ENCODE data around the gene DNAJC27.
"Not testable (repeated sequence)": the region's sequence is repeated elsewhere in the genome, so short reads cannot be mapped to it uniquely, and the experiment has no call there.

The DNAJC27 gene

GRCh38 chr2:24971536-24972314 lies at the start of gene DNAJC27:
Gene DNAJC27 (minus strand): TSS chr2:24971955. CDS start chr2:24971904, 51 bp downstream.
- DNase-seq (ENCODE audit: low spot score) = peak; percentile 98

DNA sequence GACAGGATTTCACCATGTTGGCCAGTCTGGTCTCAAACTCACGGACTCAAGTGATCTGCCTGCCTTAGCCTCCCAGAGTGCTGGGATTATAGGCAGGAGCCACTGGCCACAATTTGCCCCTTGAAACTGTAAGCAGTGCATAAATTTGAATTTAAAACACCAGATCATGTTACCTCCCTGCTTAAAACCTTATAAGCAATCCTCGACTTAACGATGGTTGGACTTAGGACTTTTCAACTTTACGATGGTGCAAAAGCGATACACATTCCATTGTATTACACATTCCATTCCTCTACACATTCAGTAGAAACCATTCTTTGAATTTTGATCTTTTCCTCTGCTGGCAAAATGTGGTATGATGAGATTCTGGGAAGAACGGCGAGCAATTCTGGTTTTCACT lies 46.9 kb upstream of the DNAJC27 start:
- DNase-seq (ENCODE audit: low spot score) = no peak

- no peak for DNase-seq (ENCODE audit: low spot score)
Observed at GRCh38 chr2:25014631-25015030, 42.9 kb upstream of the DNAJC27 start.

DNA sequence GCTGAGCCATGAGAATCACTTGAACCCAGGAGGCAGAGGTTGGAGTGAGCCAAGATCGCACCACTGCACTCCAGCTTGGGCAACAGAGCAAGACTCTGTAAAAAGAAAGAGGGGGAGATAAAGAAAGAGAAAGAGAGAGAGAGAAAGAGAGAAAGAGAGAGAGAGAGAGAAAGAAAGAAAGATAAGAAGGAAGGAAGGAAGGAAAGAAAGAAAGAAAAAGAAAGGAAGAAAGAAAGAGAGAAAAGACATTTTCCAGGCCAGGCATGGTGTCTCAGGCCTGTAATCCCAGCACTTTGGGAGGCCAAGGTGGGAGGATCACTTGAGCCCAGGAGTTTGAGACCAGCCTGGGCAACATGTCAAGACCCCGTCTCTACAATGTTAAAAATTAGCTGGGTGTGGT lies 39.6 kb upstream of the DNAJC27 start:
- not testable (repeated sequence) for DNase-seq (ENCODE audit: low spot score)

- no peak for DNase-seq (ENCODE audit: low spot score)
Observed at GRCh38 chr2:25009954-25010353, 38.2 kb upstream of the DNAJC27 start.

- no peak for DNase-seq (ENCODE audit: low spot score)
Observed at GRCh38 chr2:25002066-25002465, 30.3 kb upstream of the DNAJC27 start.

DNA sequence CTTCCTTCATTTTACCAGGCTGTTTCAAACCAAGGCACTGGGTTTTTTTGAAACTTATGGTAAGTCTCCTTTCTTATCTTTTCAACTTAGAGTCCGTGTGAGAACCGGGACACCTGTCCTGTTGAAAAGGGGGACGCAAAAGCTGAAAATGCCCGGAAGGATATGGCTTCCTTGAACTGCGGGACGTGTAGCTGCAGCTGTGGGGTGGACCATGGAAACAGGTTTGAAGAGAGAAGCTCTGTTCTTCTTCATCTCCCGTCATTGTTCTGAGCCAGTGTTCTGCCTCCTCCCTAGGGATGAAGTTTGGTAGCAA lies 29.5 kb upstream of the DNAJC27 start:
- DNase-seq (ENCODE audit: low spot score) = no peak

DNA sequence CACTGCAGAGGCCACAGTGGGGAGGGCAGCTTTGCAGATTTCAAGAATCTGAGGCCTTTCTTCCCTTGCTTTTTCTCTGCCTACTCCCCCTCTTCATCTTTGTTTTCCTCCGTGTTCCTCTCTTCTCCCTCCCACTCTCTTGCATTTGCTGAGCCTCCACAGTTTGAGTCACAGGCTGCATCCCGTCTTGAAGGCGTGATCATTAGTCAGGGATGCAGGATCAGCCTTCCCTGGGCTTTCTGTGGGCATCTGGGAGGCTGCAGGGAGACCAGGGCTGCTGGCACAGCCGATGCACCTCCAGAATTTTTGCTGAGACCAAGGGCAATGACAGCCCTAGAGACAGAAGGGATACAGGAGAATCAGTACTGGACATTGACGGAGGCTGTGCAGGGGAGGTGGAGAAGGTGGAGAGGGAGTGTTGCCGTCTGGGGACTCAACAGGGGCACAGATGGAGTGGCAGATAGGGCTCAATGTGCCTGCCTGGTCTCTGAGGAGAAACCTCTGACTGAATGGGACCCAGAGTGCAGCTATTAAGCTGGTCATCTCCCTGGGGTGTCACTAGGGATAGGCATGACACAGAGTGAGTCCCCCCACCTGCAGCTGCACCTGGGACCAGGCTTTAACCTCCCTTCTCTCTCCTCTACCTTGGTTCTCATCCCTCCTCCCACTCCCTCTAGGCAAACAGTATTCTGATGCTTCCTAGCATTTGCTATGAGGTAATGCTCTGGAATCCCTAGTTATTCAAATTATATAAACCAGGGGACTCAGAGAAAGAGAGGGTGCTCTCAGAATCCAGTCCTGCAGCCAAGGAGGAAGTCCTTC lies 29.0 kb upstream of the DNAJC27 start:
- DNase-seq (ENCODE audit: low spot score) = no peak

DNA sequence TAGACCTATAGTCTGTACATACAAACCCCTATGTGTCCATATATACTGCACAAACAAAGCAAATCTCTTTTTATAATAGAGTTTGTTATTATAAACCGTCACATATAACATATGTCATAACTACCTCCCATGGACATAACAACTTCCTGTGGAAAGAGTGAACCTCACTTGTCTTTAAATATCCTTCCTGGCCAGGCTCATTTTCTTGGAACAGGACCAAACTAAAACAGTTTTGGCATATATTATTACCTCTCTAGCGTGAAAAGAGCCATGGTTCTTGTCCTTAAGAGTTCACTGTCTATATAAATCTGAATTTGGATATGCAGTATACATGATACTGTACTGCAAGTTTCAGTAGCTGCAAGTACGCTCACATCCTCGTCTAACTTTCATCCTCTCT lies 28.3 kb upstream of the DNAJC27 start:
- no peak for DNase-seq (ENCODE audit: low spot score)

DNA sequence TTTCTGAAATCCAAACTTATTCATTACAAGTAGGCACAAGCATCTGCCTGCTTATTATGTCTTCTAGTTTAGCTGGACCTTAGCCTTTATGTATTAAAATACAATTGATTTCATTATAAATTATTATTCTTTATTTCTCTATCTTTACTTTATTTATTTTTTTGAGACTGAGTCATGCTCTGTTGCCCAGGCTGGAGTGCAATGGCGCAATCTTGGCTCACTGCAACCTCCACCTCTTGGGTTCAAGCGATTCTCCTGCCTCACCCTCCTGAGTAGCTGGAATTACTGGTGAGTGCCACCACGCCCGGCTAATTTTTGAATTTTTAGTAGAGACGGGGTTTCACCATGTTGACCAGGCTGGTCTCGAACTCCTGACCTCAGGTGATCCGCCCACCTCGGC lies 27.3 kb upstream of the DNAJC27 start:
- DNase-seq (ENCODE audit: low spot score) = not testable (repeated sequence)

DNA sequence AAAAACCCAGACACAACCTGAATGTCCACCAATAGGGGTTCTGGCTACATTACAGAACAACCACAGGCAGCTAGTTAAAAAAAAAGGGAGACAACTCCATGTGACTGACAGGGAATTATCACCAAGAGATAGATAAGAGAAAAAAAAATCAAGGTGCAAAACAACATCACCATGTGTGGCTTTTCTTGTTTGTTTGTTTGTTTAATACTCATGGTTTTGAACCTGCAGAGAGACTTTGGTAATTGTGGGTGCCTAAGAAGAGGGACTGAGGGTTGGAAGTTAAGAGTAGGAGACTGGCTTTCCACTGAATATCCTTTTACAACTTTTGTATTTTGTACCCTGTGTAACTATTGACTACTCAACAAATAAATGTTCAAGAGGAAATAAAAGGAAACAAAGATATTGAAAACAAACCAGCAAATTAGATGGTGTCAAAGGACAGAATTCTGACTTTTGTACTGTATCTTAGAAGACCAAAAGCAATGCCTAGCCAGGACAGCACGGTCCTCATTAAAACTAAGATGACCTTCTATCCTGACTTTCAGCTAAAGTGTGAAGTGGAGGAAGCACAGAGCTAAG lies 22.5 kb upstream of the DNAJC27 start:
- no peak for DNase-seq (ENCODE audit: low spot score)

DNA sequence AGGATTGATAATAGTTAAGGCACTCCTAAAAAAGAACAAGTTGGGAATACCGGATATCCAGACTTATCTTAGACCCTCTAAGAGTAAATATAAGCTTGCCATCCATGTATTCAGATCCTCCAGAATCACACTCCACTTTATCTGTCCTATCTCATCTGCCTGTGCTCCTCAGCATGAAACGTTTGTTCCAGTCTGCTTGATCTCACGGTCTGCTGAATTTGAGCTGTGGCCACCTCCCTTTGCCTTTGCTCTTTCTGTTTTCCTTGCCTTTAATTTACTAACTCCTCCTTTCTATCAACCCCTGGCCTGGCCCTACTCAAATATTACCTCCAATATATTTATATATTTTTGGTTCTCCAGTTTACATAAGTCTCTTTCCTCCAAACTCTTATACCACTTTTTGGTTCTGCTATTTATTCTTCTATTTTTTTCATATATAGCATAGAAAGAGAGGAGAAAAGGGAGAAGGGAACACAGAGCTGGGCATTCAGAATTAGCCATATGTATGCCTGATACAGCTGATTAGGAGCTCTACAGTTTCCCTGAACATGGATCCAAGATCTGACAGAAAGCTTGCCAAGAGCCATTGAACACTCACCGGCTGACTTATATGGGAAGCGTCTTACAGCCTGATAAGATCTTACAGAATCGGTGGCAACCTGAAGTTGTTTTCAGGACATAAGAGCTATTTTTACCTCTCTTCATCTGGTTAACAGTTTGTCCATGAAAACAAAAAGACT lies 21.8 kb upstream of the DNAJC27 start:
- DNase-seq (ENCODE audit: low spot score) = peak; percentile 16

DNA sequence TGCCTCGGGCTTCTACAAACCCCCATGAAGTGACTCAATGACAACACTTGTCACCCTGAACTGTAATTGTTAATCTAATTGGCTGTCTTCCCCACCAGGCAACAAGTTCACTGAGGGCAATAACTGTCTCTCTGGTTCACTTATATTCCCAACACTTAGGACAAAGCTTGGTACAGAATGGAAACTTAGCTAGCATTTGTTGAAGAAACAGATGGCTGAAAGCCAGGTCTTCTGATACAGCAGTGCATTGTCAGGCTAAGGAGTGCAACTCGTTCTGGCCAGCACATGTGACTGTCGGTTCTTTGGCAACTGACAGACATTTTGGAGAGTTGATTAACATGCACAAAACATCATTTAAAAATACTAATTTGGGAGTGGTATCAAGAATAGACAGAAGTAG lies 14.6 kb upstream of the DNAJC27 start:
- DNase-seq (ENCODE audit: low spot score) = no peak

GRCh38 chr2:24985511-24985910 lies 13.8 kb upstream of the DNAJC27 start:
- no peak for DNase-seq (ENCODE audit: low spot score)

DNA sequence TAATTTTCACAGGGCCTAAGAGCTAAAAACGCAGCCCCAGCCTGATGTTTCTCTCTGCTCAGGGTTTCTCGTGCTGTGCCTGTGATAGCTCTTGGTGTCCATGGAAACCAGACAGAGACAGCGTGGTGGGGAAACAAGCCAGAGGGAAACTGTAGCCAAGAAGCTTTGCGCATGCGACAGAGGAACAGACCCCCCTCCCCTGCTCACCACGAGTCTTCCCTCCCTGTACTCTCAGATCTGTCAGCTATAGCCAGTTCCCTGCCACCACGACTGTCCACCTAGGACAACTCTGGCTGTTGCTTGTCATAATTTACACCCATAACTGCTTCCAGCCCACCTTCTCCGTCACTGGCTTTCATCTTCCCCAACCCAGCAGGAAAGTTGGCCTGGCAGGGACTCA lies 13.2 kb upstream of the DNAJC27 start:
- no peak for DNase-seq (ENCODE audit: low spot score)

DNA sequence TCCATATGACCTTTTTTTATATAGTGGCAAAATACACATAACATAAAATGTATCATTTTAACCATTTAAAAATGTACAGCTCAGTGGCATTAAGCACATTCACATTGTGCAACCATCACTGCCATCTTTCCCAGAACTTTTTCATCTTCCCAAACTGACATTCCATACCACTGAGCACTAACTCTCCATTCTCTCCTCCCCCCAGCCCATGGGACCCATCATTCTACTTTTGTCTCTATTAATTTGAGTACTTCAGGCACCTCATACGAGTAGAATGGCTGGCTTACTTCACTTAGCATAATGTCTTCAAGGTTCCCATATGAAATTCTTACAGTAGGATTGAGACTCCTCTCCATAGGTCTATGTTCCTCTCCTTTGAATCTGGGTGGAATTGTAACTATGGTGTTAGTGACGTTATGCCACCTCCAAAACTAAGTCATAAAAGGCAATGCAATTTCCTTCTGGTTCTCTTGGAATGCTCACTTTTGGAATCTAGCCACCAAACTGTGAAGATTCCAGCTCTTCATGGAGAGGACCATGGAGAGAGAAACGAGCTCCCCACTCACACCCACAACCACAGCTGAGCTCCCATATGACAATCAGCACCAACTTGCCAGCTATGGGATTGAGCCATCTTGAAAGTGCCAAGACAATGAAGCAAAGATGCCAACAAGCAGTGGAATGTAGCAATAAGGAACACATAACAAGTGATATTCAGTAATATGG lies 9.8 kb upstream of the DNAJC27 start:
- no peak for DNase-seq (ENCODE audit: low spot score)

DNA sequence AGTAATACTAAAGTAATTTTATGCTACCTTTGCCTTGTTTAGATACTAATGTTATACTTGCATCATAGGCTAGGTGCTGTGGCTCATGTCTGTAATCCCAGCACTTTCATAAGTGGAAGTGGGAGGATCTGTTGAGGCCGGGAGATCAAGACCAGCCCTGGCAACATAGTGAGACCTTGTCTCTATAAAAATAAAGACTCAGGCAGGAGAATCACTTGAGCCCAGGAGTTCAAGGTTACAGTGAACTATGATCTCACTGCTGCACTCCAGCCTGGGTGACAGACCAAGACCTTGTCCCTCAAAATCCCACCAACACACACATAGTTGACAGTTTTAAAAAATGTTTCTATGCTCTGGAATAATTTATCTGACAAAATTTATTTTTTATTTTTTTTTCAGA lies 6.9 kb upstream of the DNAJC27 start:
- no peak for DNase-seq (ENCODE audit: low spot score)

GRCh38 chr2:24977631-24978030 lies 5.9 kb upstream of the DNAJC27 start:
- DNase-seq (ENCODE audit: low spot score) = no peak

DNA sequence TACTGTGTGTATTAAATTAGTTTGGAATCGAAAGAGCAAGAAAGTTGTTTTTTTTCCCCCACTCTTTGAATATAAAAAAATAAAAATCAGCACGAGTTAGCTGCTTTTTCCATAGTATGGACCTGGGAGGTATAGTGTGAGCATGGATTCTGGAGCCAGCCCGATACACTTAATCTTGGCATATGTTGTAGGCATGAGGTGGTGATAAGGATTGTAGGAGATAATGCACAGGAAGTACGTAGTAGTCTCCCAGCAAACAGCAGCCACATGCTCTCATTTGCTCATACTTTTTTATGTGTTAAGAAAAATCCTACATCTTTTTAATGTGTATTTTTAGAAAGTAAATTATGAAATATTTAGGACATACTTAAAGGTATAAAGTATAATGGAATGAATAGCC lies 2.1 kb upstream of the DNAJC27 start:
- no peak for DNase-seq (ENCODE audit: low spot score)

DNA sequence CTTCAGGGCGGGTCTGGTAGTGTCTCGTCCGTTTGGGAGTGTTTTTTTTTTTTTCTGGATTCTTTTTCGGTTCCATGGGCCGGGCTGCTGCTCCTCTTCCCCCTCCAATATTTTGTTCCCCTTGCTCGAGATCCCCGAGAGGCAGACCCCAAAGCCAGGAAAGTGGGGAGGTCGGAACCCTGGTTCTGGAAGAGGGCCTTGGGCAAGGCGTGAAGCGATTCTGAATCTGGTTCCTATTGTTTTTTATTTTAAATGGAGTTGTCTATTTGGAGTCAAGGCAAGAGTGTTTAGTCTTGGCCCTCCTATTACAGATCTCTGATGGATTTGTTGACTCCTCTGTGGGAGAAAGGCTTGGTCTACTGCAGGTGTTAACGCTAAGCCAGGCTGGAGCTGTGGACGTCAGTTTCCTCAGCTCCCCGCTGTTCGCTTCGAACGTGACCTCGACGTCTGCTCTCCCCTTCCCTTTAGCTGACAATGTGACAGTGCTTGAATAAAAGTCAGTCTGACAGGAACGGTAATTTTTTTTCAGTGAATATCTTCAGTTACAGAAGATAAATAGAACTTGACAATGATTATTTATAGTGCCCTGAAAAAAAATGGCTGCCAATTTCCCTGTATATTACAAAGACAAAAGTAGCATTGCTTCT lies 683 bp upstream of the DNAJC27 start:
- peak; percentile 78 for DNase-seq (ENCODE audit: low spot score)

GRCh38 chr2:24971286-24971535 lies 544 bp downstream of the DNAJC27 start:
- DNase-seq (ENCODE audit: low spot score) = no peak

Data from NAMALWA (cell line).